HepG2 (cell line): ENCODE measurements around the gene LCK. TPM values are rescaled to one million over a fixed set of nuclear protein-coding genes. Genes with fewer than 3 reads are reported as not detected.
A peak's percentile ranks its signal among the peaks of the same experiment; 100 is the strongest.

Source experiments
- CBX2 ChIP-seq, 2 experiments: fragments of 200-600 bp in 1 of 2; sonication (generic); formaldehyde crosslinking in 1 of 2; IDR thresholded peaks; 2 replicates each; pipeline versions ENCODE4 v1.7.0 to v1.8.1; 2018 to 2022; ENCODE audit warnings: low read depth in 2 of 2, low read length in 1 of 2, mild to moderate bottlenecking in 1 of 2, missing genetic modification reagents in 1 of 2
- CTCF ChIP-seq: sonication (generic); formaldehyde crosslinking; IDR thresholded peaks from 2 replicates; pipeline ENCODE4 v1.5.0; 2020; ENCODE audit warnings: mild to moderate bottlenecking, missing genetic modification reagents, moderate library complexity
- MAZ ChIP-seq, 2 experiments: sonication (generic) in 1 of 2; formaldehyde crosslinking in 1 of 2; IDR thresholded peaks; 2 replicates each; pipeline versions ENCODE4 v1.5.0 to v1.6.1; 2012 to 2020; ENCODE audit warnings: low read depth in 2 of 2, mild to moderate bottlenecking in 2 of 2, borderline replicate concordance in 1 of 2, improper control_type of control experiment in 1 of 2, low read length in 1 of 2, missing genetic modification reagents in 1 of 2, moderate library complexity in 1 of 2
- PHB2 ChIP-seq: fragments of 450-650 bp; IDR thresholded peaks from 2 replicates; pipeline ENCODE4 v1.6.1; 2018; ENCODE audit not compliant: partially characterized antibody
- STAT5B ChIP-seq: sonication (generic); formaldehyde crosslinking; IDR thresholded peaks from 2 replicates; pipeline ENCODE4 v1.4.0; 2020; ENCODE audit warnings: missing genetic modification reagents
- TERF1 ChIP-seq: sonication (generic); formaldehyde crosslinking; IDR thresholded peaks from 2 replicates; pipeline ENCODE4 v1.8.0; 2022; ENCODE audit warnings: mild to moderate bottlenecking, missing genetic modification reagents, moderate library complexity
- ZBTB40 ChIP-seq, 2 experiments: fragments of 450-650 bp in 1 of 2; sonication (generic) in 1 of 2; formaldehyde crosslinking in 1 of 2; IDR thresholded peaks; 2 replicates each; pipeline versions ENCODE4 v1.6.1 to v1.8.0; 2016 to 2022; ENCODE audit warnings: antibody characterized with exemption in 1 of 2, mild to moderate bottlenecking in 1 of 2, missing genetic modification reagents in 1 of 2
- ZNF446 ChIP-seq: sonication (generic); formaldehyde crosslinking; IDR thresholded peaks from 2 replicates; pipeline ENCODE4 v1.5.0; 2020; ENCODE audit warnings: mild to moderate bottlenecking, missing genetic modification reagents
- ZNF652 ChIP-seq: IDR thresholded peaks from 2 replicates; pipeline ENCODE4 v1.6.1; 2016; ENCODE audit warnings: low read depth, borderline replicate concordance
- polyA plus RNA-seq, 8 experiments: library from polyadenylated mRNA; depleted of rRNA in 3 of 8; stranded (reverse) in 7 of 8; unstranded in 1 of 8; fragments of >200 nt; fragmentation: Illumina TruSeq in 4 of 8; extraction: Trizol in 4 of 8; gene quantifications; 2 replicates each; pipeline versions ENCODE4 v1.2.1 to v1.2.3, GENCODE V29; 2011 to 2016; ENCODE audit warnings: low read depth in 4 of 8, missing spikeins in 1 of 8, mixed read lengths in 1 of 8; ENCODE audit not compliant: insufficient read depth in 1 of 8
- total RNA-seq, 5 experiments: library from RNA; depleted of rRNA; stranded (reverse); fragments of >200 nt; fragmentation: Illumina TruSeq; extraction: Trizol; gene quantifications; 2 replicates each; pipeline ENCODE4 v1.2.3, GENCODE V29; 2016; ENCODE audit warnings: low read depth in 1 of 5
- TF ChIP-seq, protein P1 (sequence below): sonication (generic); formaldehyde crosslinking; IDR thresholded peaks from 2 replicates; pipeline ENCODE4 v1.4.0; 2020; ENCODE audit warnings: missing genetic modification reagents

Gene LCK
- total and polyA plus RNA-seq, 2 of the 13 experiments (the other 11 are each of a cell fraction or from before 2014, with no cell fraction given): 0.93 to 1.8 TPM

DNA sequence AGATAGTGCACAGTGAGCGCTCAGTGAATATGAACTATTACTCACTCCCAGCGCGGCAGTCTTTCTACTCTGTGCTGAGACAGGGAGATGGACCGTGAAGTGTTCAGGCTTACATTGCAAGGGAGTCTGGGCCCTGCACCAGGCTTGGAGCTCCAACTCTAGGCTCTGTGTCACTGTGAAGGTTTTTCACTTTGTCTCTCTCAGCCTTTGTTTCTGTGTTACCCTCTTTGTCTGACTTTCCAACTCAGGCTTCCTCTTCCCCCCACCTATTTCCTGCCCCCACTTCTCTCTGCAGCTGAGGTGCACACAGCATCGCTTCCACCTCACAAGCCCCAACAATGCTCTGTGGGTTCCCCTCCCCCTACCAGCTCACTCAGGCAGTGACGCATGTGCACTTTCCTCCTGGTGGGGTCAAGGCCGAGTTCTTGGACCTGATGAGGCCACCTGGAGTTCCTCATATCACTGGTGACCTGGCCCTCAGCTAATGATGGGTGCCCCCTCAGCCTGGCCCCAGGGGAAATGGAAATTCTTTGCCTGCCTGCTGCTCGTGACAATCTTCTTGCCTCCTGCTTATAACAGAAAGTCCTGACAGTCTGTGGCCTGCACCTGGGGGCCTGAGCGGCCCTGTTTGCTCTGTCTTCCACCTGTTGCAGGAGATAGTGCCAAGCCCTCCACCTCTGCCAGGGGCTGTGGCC lies 1.1 kb upstream of the LCK start (continued):
- TF ChIP-seq CTCF (CRISPR knock-in tag): peak; percentile 19; the same call in 1 of the 2 replicates
- TF ChIP-seq ZNF652 (CRISPR knock-in tag): peak; percentile 43; the same call in 1 of the 2 replicates
- no peak for TF ChIP-seq ZBTB40 (IDR thresholded peaks at IDR 0.05)
- no peak for TF ChIP-seq ZBTB40 (CRISPR knock-in tag; IDR thresholded peaks at IDR 0.05)
- TF ChIP-seq STAT5B (CRISPR knock-in tag): no peak
- TF ChIP-seq, protein P1, sequence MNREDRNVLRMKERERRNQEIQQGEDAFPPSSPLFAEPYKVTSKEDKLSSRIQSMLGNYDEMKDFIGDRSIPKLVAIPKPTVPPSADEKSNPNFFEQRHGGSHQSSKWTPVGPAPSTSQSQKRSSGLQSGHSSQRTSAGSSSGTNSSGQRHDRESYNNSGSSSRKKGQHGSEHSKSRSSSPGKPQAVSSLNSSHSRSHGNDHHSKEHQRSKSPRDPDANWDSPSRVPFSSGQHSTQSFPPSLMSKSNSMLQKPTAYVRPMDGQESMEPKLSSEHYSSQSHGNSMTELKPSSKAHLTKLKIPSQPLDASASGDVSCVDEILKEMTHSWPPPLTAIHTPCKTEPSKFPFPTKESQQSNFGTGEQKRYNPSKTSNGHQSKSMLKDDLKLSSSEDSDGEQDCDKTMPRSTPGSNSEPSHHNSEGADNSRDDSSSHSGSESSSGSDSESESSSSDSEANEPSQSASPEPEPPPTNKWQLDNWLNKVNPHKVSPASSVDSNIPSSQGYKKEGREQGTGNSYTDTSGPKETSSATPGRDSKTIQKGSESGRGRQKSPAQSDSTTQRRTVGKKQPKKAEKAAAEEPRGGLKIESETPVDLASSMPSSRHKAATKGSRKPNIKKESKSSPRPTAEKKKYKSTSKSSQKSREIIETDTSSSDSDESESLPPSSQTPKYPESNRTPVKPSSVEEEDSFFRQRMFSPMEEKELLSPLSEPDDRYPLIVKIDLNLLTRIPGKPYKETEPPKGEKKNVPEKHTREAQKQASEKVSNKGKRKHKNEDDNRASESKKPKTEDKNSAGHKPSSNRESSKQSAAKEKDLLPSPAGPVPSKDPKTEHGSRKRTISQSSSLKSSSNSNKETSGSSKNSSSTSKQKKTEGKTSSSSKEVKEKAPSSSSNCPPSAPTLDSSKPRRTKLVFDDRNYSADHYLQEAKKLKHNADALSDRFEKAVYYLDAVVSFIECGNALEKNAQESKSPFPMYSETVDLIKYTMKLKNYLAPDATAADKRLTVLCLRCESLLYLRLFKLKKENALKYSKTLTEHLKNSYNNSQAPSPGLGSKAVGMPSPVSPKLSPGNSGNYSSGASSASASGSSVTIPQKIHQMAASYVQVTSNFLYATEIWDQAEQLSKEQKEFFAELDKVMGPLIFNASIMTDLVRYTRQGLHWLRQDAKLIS (CRISPR knock-in tag): no peak
- TF ChIP-seq ZNF446 (CRISPR knock-in tag): no peak
- TF ChIP-seq PHB2: no peak
- no peak for TF ChIP-seq TERF1 (CRISPR knock-in tag)
- peak; percentile 42; the same call in 1 of the 2 replicates for TF ChIP-seq MAZ (IDR thresholded peaks at IDR 0.05; ENCODE audit: borderline replicate concordance, low read depth, low read length)
- TF ChIP-seq MAZ (CRISPR knock-in tag; IDR thresholded peaks at IDR 0.05; ENCODE audit: low read depth): peak; percentile 47; the same call in 1 of the 2 replicates
- no peak for TF ChIP-seq CBX2 (IDR thresholded peaks at IDR 0.05; ENCODE audit: low read depth, low read length)
- TF ChIP-seq CBX2 (CRISPR knock-in tag; IDR thresholded peaks at IDR 0.05; ENCODE audit: low read depth): no peak
